OCI-LY7 (cell line): ENCODE data around the gene FAM240B.

Experiments
- CTCF ChIP-seq: fragments of 200-600 bp; sonication (generic); conservative IDR thresholded peaks from 2 replicates; pipeline ENCODE4 v1.5.1; 2014; ENCODE audit warnings: mild to moderate bottlenecking, antibody characterized with exemption, low read length, moderate library complexity, mixed read lengths
- EZH2phosphoT487 ChIP-seq: fragments of 200-600 bp; sonication (generic); IDR thresholded peaks from 2 replicates; pipeline ENCODE4 v1.6.1; 2018; ENCODE audit warnings: low read depth, borderline replicate concordance, mild to moderate bottlenecking, mixed run types, antibody characterized with exemption, low read length, moderate library complexity, mixed read lengths

- TF ChIP-seq CTCF (no peak), EZH2phosphoT487 (no peak)
These were observed 30.3 kb downstream of the FAM240B start for GRCh38 chr9:38689678-38690077.
